GM12873 (cell line): ENCODE results near the gene PIP5K1C.
A peak's percentile ranks its signal among the peaks of the same experiment; 100 is the strongest.

Experiments used
- CTCF ChIP-seq: IDR thresholded peaks from 2 replicates; pipeline ENCODE4 v1.5.1; 2012; ENCODE audit warnings: low read depth, mild to moderate bottlenecking, moderate library complexity, low read length, control low read depth; ENCODE audit not compliant: insufficient read depth; ENCODE audit errors: missing control alignments

PIP5K1C gene

GRCh38 chr19:3655402-3656072 is 44.7 kb downstream of the PIP5K1C start:
- no peak for TF ChIP-seq CTCF

- TF ChIP-seq CTCF, result peak; percentile 23
Measured at GRCh38 chr19:3653865-3654513, 46.3 kb downstream of the PIP5K1C start.

GRCh38 chr19:3653081-3653795 is 47.0 kb downstream of the PIP5K1C start:
- no peak for TF ChIP-seq CTCF

- no peak for TF ChIP-seq CTCF
Measured at GRCh38 chr19:3652422-3652821, 47.8 kb downstream of the PIP5K1C start.

- no peak for TF ChIP-seq CTCF
Measured at GRCh38 chr19:3651684-3652083, 48.6 kb downstream of the PIP5K1C start.

- TF ChIP-seq CTCF, result no peak
Measured at GRCh38 chr19:3649888-3650287, 50.4 kb downstream of the PIP5K1C start.
